ENCODE data around the gene NPPA. TPM values are rescaled to one million over a fixed set of nuclear protein-coding genes. Genes with fewer than 3 reads are reported as not detected.

Gene NPPA
- total RNA-seq, 1 experiment from 2014 or later, result not detected

- DNase-seq (ENCODE audit: low read depth, low spot score) (no peak), ATAC-seq (no peak)
- no peaks in the 10 kb centered on the region for H3K79me2 ChIP-seq (ENCODE audit: insufficient read depth, low read length)
- H3K9me3 ChIP-seq (ENCODE audit: control insufficient read depth in 1 of 2, insufficient read depth in 1 of 2, low read depth in 1 of 2, low read length in 2 of 2), result no peaks in the 10 kb centered on the region
- no peak overlapping the region for H3K4me3 ChIP-seq (replicated peaks in 1 of 2; ENCODE audit: low read depth in 1 of 2, low read length in 2 of 2)
- H3K27me3 ChIP-seq (ENCODE audit: insufficient read depth, low read length), result no peaks in the 10 kb centered on the region
- intact Hi-C loops (cut with micrococcal nuclease), result no loop called here
- H3K36me3 ChIP-seq (ENCODE audit: control insufficient read depth in 1 of 2, insufficient read depth in 2 of 2, low read length in 2 of 2), result no peaks in the 10 kb centered on the region
- TF ChIP-seq CBX3 (IDR thresholded peaks at IDR 0.05; ENCODE audit: low read depth), result no peak
- TF ChIP-seq SRF (IDR thresholded peaks at IDR 0.05; ENCODE audit: low read depth), result no peak
- TF ChIP-seq EZH2 (IDR thresholded peaks at IDR 0.05), result no peak
- no peak for TF ChIP-seq POLR2A (IDR thresholded peaks at IDR 0.05; ENCODE audit: borderline replicate concordance, extremely low read depth, insufficient read depth, insufficient read length)
- no peak for TF ChIP-seq POLR2AphosphoS5 (IDR thresholded peaks at IDR 0.05; ENCODE audit: low read depth, low read length)
- no peak for TF ChIP-seq RAD21 (IDR thresholded peaks at IDR 0.05; ENCODE audit: low read depth)
- no peak for TF ChIP-seq EGR1 (IDR thresholded peaks at IDR 0.05; ENCODE audit: low read depth)
- no peak for TF ChIP-seq EZH2phosphoT487 (IDR thresholded peaks at IDR 0.05; ENCODE audit: borderline replicate concordance)
- TF ChIP-seq, protein P1, sequence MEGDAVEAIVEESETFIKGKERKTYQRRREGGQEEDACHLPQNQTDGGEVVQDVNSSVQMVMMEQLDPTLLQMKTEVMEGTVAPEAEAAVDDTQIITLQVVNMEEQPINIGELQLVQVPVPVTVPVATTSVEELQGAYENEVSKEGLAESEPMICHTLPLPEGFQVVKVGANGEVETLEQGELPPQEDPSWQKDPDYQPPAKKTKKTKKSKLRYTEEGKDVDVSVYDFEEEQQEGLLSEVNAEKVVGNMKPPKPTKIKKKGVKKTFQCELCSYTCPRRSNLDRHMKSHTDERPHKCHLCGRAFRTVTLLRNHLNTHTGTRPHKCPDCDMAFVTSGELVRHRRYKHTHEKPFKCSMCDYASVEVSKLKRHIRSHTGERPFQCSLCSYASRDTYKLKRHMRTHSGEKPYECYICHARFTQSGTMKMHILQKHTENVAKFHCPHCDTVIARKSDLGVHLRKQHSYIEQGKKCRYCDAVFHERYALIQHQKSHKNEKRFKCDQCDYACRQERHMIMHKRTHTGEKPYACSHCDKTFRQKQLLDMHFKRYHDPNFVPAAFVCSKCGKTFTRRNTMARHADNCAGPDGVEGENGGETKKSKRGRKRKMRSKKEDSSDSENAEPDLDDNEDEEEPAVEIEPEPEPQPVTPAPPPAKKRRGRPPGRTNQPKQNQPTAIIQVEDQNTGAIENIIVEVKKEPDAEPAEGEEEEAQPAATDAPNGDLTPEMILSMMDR (IDR thresholded peaks at IDR 0.05 in 2 of 3, conservative IDR thresholded peaks at IDR 0.05 in 1 of 3; ENCODE audit: borderline replicate concordance in 1 of 3, insufficient read depth in 1 of 3, low read depth in 2 of 3, low read length in 2 of 3), result no peak
- no peak for TF ChIP-seq CEBPB (IDR thresholded peaks at IDR 0.05; ENCODE audit: low read depth)
- no peak for TF ChIP-seq YY1 (IDR thresholded peaks at IDR 0.05; ENCODE audit: extremely low read depth, insufficient replicate concordance, low read depth, low read length)
- no peak for TF ChIP-seq ZFX (IDR thresholded peaks at IDR 0.05)
- TF ChIP-seq SIN3A (IDR thresholded peaks at IDR 0.05; ENCODE audit: low read depth), result no peak
- TF ChIP-seq ZNF274 (IDR thresholded peaks at IDR 0.05; ENCODE audit: low read depth, low read length), result no peak
- TF ChIP-seq REST (IDR thresholded peaks at IDR 0.05; ENCODE audit: low read depth), result no peak
- no peak for TF ChIP-seq SP1 (IDR thresholded peaks at IDR 0.05; ENCODE audit: low read depth)
- TF ChIP-seq, protein P2, sequence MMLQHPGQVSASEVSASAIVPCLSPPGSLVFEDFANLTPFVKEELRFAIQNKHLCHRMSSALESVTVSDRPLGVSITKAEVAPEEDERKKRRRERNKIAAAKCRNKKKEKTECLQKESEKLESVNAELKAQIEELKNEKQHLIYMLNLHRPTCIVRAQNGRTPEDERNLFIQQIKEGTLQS (IDR thresholded peaks at IDR 0.05), result no peak
- no peak overlapping the region for H3K27ac ChIP-seq (ENCODE audit: low read depth, low read length)
- no peaks in the 10 kb centered on the region for H4K20me1 ChIP-seq (ENCODE audit: insufficient read depth)
- H3K9ac ChIP-seq (ENCODE audit: low read length), result no peak overlapping the region
- no TSS peak for BruUV-seq (replicated peaks)
- no peaks in the 10 kb centered on the region for H3K9me2 ChIP-seq (ENCODE audit: insufficient read depth)
- RAD21 ChIA-PET (ENCODE audit: low non-redundant PET in 1 of 2, low total read pairs in 2 of 2, uncharacterized antibody in 2 of 2, unreplicated experiment in 2 of 2), result no interaction called here
- no peaks in the 10 kb centered on the region for H3K4me1 ChIP-seq (ENCODE audit: control insufficient read depth in 1 of 2, insufficient read depth in 2 of 2, low read length in 2 of 2)
- no peak overlapping the region for H2AFZ ChIP-seq (ENCODE audit: low read depth, low read length, poor library complexity, severe bottlenecking)
- H3K4me2 ChIP-seq (ENCODE audit: low read length), result no peak overlapping the region
- POLR2A ChIA-PET, result interaction anchor here (4.2 kb wide), 1 partner anchor 40 kb away, joined by 17 read pairs; no protein-coding TSS in a partner anchor
- CTCF ChIA-PET, result no interaction called here
Observed at GRCh38 chr1:11868331-11868980, 20.9 kb upstream of the NPPA start.
